Gastroesophageal sphincter (tissue), 4 donors: Measurements from ENCODE around the gene CDH20. TPM values are rescaled to one million over a fixed set of nuclear protein-coding genes. Genes with fewer than 3 reads are reported as not detected.

Experiments used
- ATAC-seq: fragments of 150-250 bp; one replicate; pipeline ENCODE4 v1.9.1; 2016; ENCODE audit warnings: mild to moderate bottlenecking, moderate library complexity
- H3K27ac ChIP-seq, 4 donors: fragments of 200-600 bp; sonication (generic) in 3 of 4; 1 replicate in 3 of 4; 2 replicates in 1 of 4; pipeline ENCODE4 v1.5.1; 2016 to 2019
- H3K27me3 ChIP-seq: fragments of 200-600 bp; sonication (generic); one replicate; pipeline ENCODE4 v1.5.1; 2019
- H3K36me3 ChIP-seq, 2 donors: fragments of 200-600 bp; sonication (generic); one replicate each; pipeline ENCODE4 v1.5.1; 2019; ENCODE audit warnings: control low read depth in 1 of 2
- H3K4me1 ChIP-seq, 3 donors: fragments of 200-600 bp; sonication (generic); 1 replicate in 2 of 3; 2 replicates in 1 of 3; pipeline ENCODE4 v1.5.1; 2016 to 2019; ENCODE audit warnings: control low read depth in 2 of 3
- H3K4me3 ChIP-seq, 2 donors: fragments of 200-600 bp; sonication (generic); one replicate each; pipeline ENCODE4 v1.5.1; 2019; ENCODE audit warnings: mild to moderate bottlenecking in 1 of 2, moderate library complexity in 1 of 2
- H3K9me3 ChIP-seq, 3 donors: fragments of 200-600 bp; sonication (generic); one replicate each; pipeline ENCODE4 v1.5.1; 2017 to 2019; ENCODE audit warnings: control low read depth in 2 of 3
- CTCF ChIP-seq, 4 experiments: fragments of 200-600 bp in 2 of 4; fragments of 450-650 bp in 2 of 4; sonication (generic) in 1 of 4; IDR thresholded peaks; one replicate each; pipeline ENCODE4 v1.5.1; 2017 to 2019; ENCODE audit warnings: antibody characterized with exemption in 4 of 4, mild to moderate bottlenecking in 2 of 4, moderate library complexity in 2 of 4
- EP300 ChIP-seq: sonication (generic); formaldehyde crosslinking; IDR thresholded peaks from one replicate; pipeline ENCODE4 v1.6.1; 2017; ENCODE audit warnings: antibody characterized with exemption, mild to moderate bottlenecking
- POLR2A ChIP-seq, 2 donors: fragments of 450-650 bp; IDR thresholded peaks; one replicate each; pipeline ENCODE4 v1.6.1; 2017; ENCODE audit warnings: antibody characterized with exemption in 2 of 2, mild to moderate bottlenecking in 2 of 2, moderate library complexity in 1 of 2
- POLR2AphosphoS5 ChIP-seq: sonication (generic); formaldehyde crosslinking; IDR thresholded peaks from one replicate; pipeline ENCODE4 v1.6.1; 2017; ENCODE audit warnings: antibody characterized with exemption
- WGBS, 2 donors: methylation state at CpG; one replicate each; pipeline ENCODE4 v1.1.5; 2018; ENCODE audit warnings: low coverage in 1 of 2; 5-methylcytosine and 5-hydroxymethylcytosine counted together
- total RNA-seq, 4 donors: library from RNA; depleted of rRNA; stranded (reverse); fragments of >200 nt; gene quantifications; one replicate each; pipeline ENCODE4 v1.1.0, GENCODE V29; 2016

The CDH20 gene
- total RNA-seq, 4 donors from 2014 or later: 1.1 to 1.6 TPM; not detected in 2

- WGBS, 2 donors: 71 to 75% methylated on average over 8 to 17 of the region's 67 CpGs
- Histone ChIP-seq H3K36me3 (no peaks in the 10 kb centered on the region), H3K27me3 (no peaks in the 10 kb centered on the region), H3K9me3 (no peaks in the 10 kb centered on the region), H3K4me1 (no peaks in the 10 kb centered on the region), H3K27ac (no peak overlapping the region), H3K4me3 (peak overlapping the region in 1 of 2 donors; percentile 19)
- TF ChIP-seq EP300 (no peak), POLR2AphosphoS5 (no peak), CTCF (IDR thresholded peaks at IDR 0.05) (no peak), POLR2A (IDR thresholded peaks at IDR 0.05) (no peak)
- no peak for ATAC-seq
Measured at GRCh38 chr18:61554117-61554776, 221.0 kb downstream of the CDH20 start.

GRCh38 chr18:61554946-61555361 lies 221.7 kb downstream of the CDH20 start:
- no peak overlapping the region for H3K4me3 ChIP-seq
- no peak for ATAC-seq
- no peak for TF ChIP-seq EP300
- no peak for TF ChIP-seq CTCF (IDR thresholded peaks at IDR 0.05)
- TF ChIP-seq POLR2AphosphoS5: no peak
- no peak for TF ChIP-seq POLR2A (IDR thresholded peaks at IDR 0.05)
- 84 to 88% methylated on average over 2 to 4 of the region's 4 CpGs for WGBS, 2 donors
- no peaks in the 10 kb centered on the region for H3K9me3 ChIP-seq
- no peak overlapping the region for H3K27ac ChIP-seq
- no peaks in the 10 kb centered on the region for H3K4me1 ChIP-seq
- no peaks in the 10 kb centered on the region for H3K36me3 ChIP-seq
- H3K27me3 ChIP-seq: no peaks in the 10 kb centered on the region

- TF ChIP-seq POLR2A (IDR thresholded peaks at IDR 0.05) (no peak), CTCF (IDR thresholded peaks at IDR 0.05) (no peak), EP300 (no peak), POLR2AphosphoS5 (no peak)
- H3K27me3 ChIP-seq: no peaks in the 10 kb centered on the region
Measured at GRCh38 chr18:61556316-61556715, 223.1 kb downstream of the CDH20 start.

GRCh38 chr18:61556862-61557261 lies 223.6 kb downstream of the CDH20 start:
- TF ChIP-seq CTCF (IDR thresholded peaks at IDR 0.05) (no peak), POLR2A (IDR thresholded peaks at IDR 0.05) (no peak), EP300 (no peak), POLR2AphosphoS5 (no peak)
- no peak for ATAC-seq
- H3K9me3 ChIP-seq: no peaks in the 10 kb centered on the region
- WGBS, 2 donors: 42 to 78% methylated on average over 2 of the region's 2 CpGs
- H3K27ac ChIP-seq: no peak overlapping the region
- no peaks in the 10 kb centered on the region for H3K4me1 ChIP-seq
- H3K36me3 ChIP-seq: no peaks in the 10 kb centered on the region
- H3K27me3 ChIP-seq: no peaks in the 10 kb centered on the region
- no peak overlapping the region for H3K4me3 ChIP-seq

More at GRCh38 chr18:61556316-61556715, 223.1 kb downstream of the CDH20 start:
- WGBS, 2 donors: 75 to 90% methylated on average over 3 of the region's 3 CpGs
- H3K36me3 ChIP-seq: no peaks in the 10 kb centered on the region
- H3K4me3 ChIP-seq: no peak overlapping the region
- no peak overlapping the region for H3K27ac ChIP-seq
- H3K9me3 ChIP-seq: no peaks in the 10 kb centered on the region
- ATAC-seq: no peak
- no peaks in the 10 kb centered on the region for H3K4me1 ChIP-seq
